NB4 (cell line): ENCODE data around the gene MOB2.

Experiments
- CTCF ChIP-seq: IDR thresholded peaks from one replicate; pipeline ENCODE4 v1.5.1; 2012; ENCODE audit warnings: low read depth, low read length
- MAX ChIP-seq: IDR thresholded peaks from 2 replicates; pipeline ENCODE4 v1.6.1; 2011; ENCODE audit warnings: low read depth, low read length
- MYC ChIP-seq: IDR thresholded peaks from 2 replicates; pipeline ENCODE4 v1.6.1; 2011; ENCODE audit warnings: low read depth, low read length
- POLR2A ChIP-seq: IDR thresholded peaks from 2 replicates; pipeline ENCODE4 v1.6.1; 2011; ENCODE audit warnings: mild to moderate bottlenecking; ENCODE audit not compliant: insufficient read length; ENCODE audit errors: extremely low read depth

- TF ChIP-seq CTCF (no peak), POLR2A (no peak), MAX (no peak), MYC (no peak)
Observed at GRCh38 chr11:1471736-1472135, 14.8 kb downstream of the MOB2 start.
